HG03097 (cell line): ENCODE results near the gene TXNIP.
A peak's percentile ranks its signal among the peaks of the same experiment; 100 is the strongest.

Experiments used
- ATAC-seq: cut with Tn5 transposase; IDR thresholded peaks from one replicate; pipeline ENCODE4 v1.9.1; 2021; ENCODE audit not compliant: unreplicated experiment, low FRiP score

Gene TXNIP

GRCh38 chr1:145964328-145965118 is 31.9 kb downstream of the TXNIP start, which contains the start of the genes ANKRD34A and POLR3GL:
TSS of gene ANKRD34A (minus strand) at chr1:145964575. CDS start at chr1:145961759, 2,816 bp downstream.
TSS of gene POLR3GL (plus strand) at chr1:145964690. CDS start at chr1:145974866, 10,176 bp downstream.
- peak; percentile 84 for ATAC-seq

GRCh38 chr1:145963265-145964019 is 32.9 kb downstream of the TXNIP start:
- no peak for ATAC-seq

GRCh38 chr1:145962157-145963102 is 33.9 kb downstream of the TXNIP start:
- no peak for ATAC-seq

GRCh38 chr1:145961425-145962156 is 34.8 kb downstream of the TXNIP start:
- no peak for ATAC-seq

GRCh38 chr1:145961109-145961424 is 35.3 kb downstream of the TXNIP start:
- ATAC-seq = no peak

GRCh38 chr1:145960468-145961108 is 35.8 kb downstream of the TXNIP start:
- ATAC-seq = no peak

GRCh38 chr1:145959957-145960467 is 36.4 kb downstream of the TXNIP start:
- ATAC-seq = no peak

- no peak for ATAC-seq
Measured at GRCh38 chr1:145959333-145959732, 37.0 kb downstream of the TXNIP start.

- no peak for ATAC-seq
Measured at GRCh38 chr1:145958734-145959133, 37.6 kb downstream of the TXNIP start.

- ATAC-seq = peak; percentile 87
Measured at GRCh38 chr1:145957443-145958319, 38.7 kb downstream of the TXNIP start, which contains the start of gene LIX1L. TSS of gene LIX1L (minus strand) at chr1:145958017. CDS start at chr1:145957927, 90 bp downstream.

- ATAC-seq = no peak
Measured at GRCh38 chr1:145956781-145957442, 39.5 kb downstream of the TXNIP start.

- no peak for ATAC-seq
Measured at GRCh38 chr1:145956361-145956760, 40.0 kb downstream of the TXNIP start.

- no peak for ATAC-seq
Measured at GRCh38 chr1:145955436-145955835, 40.9 kb downstream of the TXNIP start.

GRCh38 chr1:145953861-145954260 is 42.5 kb downstream of the TXNIP start:
- ATAC-seq = no peak

- ATAC-seq = no peak
Measured at GRCh38 chr1:145952903-145953302, 43.5 kb downstream of the TXNIP start.

GRCh38 chr1:145951526-145951925 is 44.9 kb downstream of the TXNIP start:
- ATAC-seq = no peak

- ATAC-seq = no peak
Measured at GRCh38 chr1:145949219-145949618, 47.2 kb downstream of the TXNIP start.

- no peak for ATAC-seq
Measured at GRCh38 chr1:145947551-145947950, 48.8 kb downstream of the TXNIP start.
